HL-60 (cell line): ENCODE measurements around the gene ZNF385D.
"Not testable (repeated sequence)": the region's sequence is repeated elsewhere in the genome, so short reads cannot be mapped to it uniquely, and the experiment has no call there.

Experiments used
- DNase-seq, 2 experiments: peaks; one replicate each; pipeline ENCODE4 v3.0.0-alpha.2; 2010 to 2020; ENCODE audit warnings: low read depth in 1 of 2, low spot score in 1 of 2
- H3K27ac ChIP-seq: fragments of 250-450 bp; sonication (Bioruptor Pico); replicated peaks from 2 replicates; pipeline ENCODE4 v1.5.1; 2020; ENCODE audit warnings: mild to moderate bottlenecking, moderate library complexity
- H3K27me3 ChIP-seq: fragments of 250-450 bp; sonication (Bioruptor Pico); 2 replicates; pipeline ENCODE4 v1.5.1; 2021; ENCODE audit warnings: mild to moderate bottlenecking, moderate library complexity; ENCODE audit not compliant: insufficient read depth, poor library complexity, severe bottlenecking
- H3K4me3 ChIP-seq: replicated peaks from 2 replicates; pipeline ENCODE4 v1.5.1; 2011; ENCODE audit warnings: mild to moderate bottlenecking, control low read depth, low read length; ENCODE audit not compliant: insufficient read depth
- CTCF ChIP-seq: IDR thresholded peaks from one replicate; pipeline ENCODE4 v1.5.1; 2011; ENCODE audit warnings: low read length, control low read depth, inconsistent platforms; ENCODE audit not compliant: insufficient read depth
- GABPA ChIP-seq: IDR thresholded peaks from 2 replicates; pipeline ENCODE4 v1.6.1; 2012; ENCODE audit warnings: low read depth
- POLR2AphosphoS5 ChIP-seq: IDR thresholded peaks from 2 replicates; pipeline ENCODE4 v1.6.1; 2012; ENCODE audit warnings: low read depth
- REST ChIP-seq: IDR thresholded peaks from 2 replicates; pipeline ENCODE4 v1.6.1; 2012; ENCODE audit warnings: low read depth; ENCODE audit not compliant: insufficient replicate concordance
- SPI1 ChIP-seq: IDR thresholded peaks from 2 replicates; pipeline ENCODE4 v1.6.1; 2012; ENCODE audit warnings: low read depth, mild to moderate bottlenecking, borderline replicate concordance

Gene ZNF385D

GRCh38 chr3:21502656-21503055, 248.4 kb downstream of the ZNF385D start:
- H3K27me3 ChIP-seq, result peaks cover 2% of the 10 kb centered on the region
- DNase-seq, result no peak
- TF ChIP-seq CTCF (no peak), REST (no peak), SPI1 (no peak), GABPA (no peak), POLR2AphosphoS5 (no peak)
- no peak overlapping the region for H3K27ac ChIP-seq
- no peak overlapping the region for H3K4me3 ChIP-seq

GRCh38 chr3:21500834-21501233, 250.2 kb downstream of the ZNF385D start:
- DNase-seq, result no peak
- Histone ChIP-seq H3K27me3 (peaks cover 2% of the 10 kb centered on the region), H3K27ac (no peak overlapping the region), H3K4me3 (no peak overlapping the region)
- TF ChIP-seq REST, result no peak

- H3K27me3 ChIP-seq, H3K4me3 ChIP-seq, H3K27ac ChIP-seq, DNase-seq: not testable (repeated sequence)
Observed at GRCh38 chr3:21490671-21491070, 260.3 kb downstream of the ZNF385D start.

- no peak for TF ChIP-seq CTCF
- TF ChIP-seq REST, result no peak
- TF ChIP-seq GABPA, result no peak
- TF ChIP-seq SPI1, result no peak
- no peak for TF ChIP-seq POLR2AphosphoS5
- H3K4me3 ChIP-seq, result no peak overlapping the region
- no peak for DNase-seq
- H3K27me3 ChIP-seq, result no peaks in the 10 kb centered on the region
- no peak overlapping the region for H3K27ac ChIP-seq
Observed at GRCh38 chr3:21487520-21487919, 263.5 kb downstream of the ZNF385D start.

- not testable (repeated sequence) for H3K4me3 ChIP-seq, H3K27ac ChIP-seq, DNase-seq, H3K27me3 ChIP-seq
Observed at GRCh38 chr3:21486024-21486935, 264.7 kb downstream of the ZNF385D start.
